Spinal cord (tissue), 10 donors: ENCODE data around the gene CGAS. TPM values are rescaled to one million over a fixed set of nuclear protein-coding genes. Genes with fewer than 3 reads are reported as not detected.
A peak's percentile ranks its signal among the peaks of the same experiment; 100 is the strongest.
"Not testable (repeated sequence)": the region's sequence is repeated elsewhere in the genome, so short reads cannot be mapped to it uniquely, and the experiment has no call there.

ENCODE experiments used
- DNase-seq, 6 donors: peaks; one replicate each; pipeline versions ENCODE4 v3.0.0 to v3.0.0-alpha.2; 2013 to 2015; ENCODE audit warnings: low spot score in 6 of 6, low read depth in 4 of 6
- H3K27ac ChIP-seq: one replicate; pipeline ENCODE4 v1.5.1; 2013; ENCODE audit warnings: low read depth, low read length, control low read depth
- H3K27me3 ChIP-seq: one replicate; pipeline ENCODE4 v1.6.1; 2013; ENCODE audit warnings: low read length; ENCODE audit not compliant: control insufficient read depth, insufficient read depth
- H3K36me3 ChIP-seq: one replicate; pipeline ENCODE4 v1.6.1; 2013; ENCODE audit warnings: low read length; ENCODE audit not compliant: control insufficient read depth, insufficient read depth
- H3K4me1 ChIP-seq: one replicate; pipeline ENCODE4 v1.6.1; 2013; ENCODE audit warnings: low read length; ENCODE audit not compliant: control insufficient read depth, insufficient read depth
- H3K4me3 ChIP-seq: one replicate; pipeline ENCODE4 v1.5.1; 2013; ENCODE audit warnings: low read depth, low read length, control low read depth
- H3K9me3 ChIP-seq: one replicate; pipeline ENCODE4 v1.6.1; 2013; ENCODE audit warnings: low read length; ENCODE audit not compliant: control insufficient read depth, insufficient read depth
- WGBS: methylation state at CpG from one replicate; pipeline ENCODE4 v1.1.5; 2013; ENCODE audit warnings: missing lambda C conversion rate; ENCODE audit not compliant: insufficient coverage; 5-methylcytosine and 5-hydroxymethylcytosine counted together
- polyA plus RNA-seq, 2 donors: library from polyadenylated mRNA; unstranded; fragments of 120-200 nt; gene quantifications; one replicate each; pipeline ENCODE4 v1.2.1, GENCODE V29; 2013; ENCODE audit not compliant: insufficient read length in 2 of 2
- total RNA-seq, 2 donors: library from RNA; depleted of rRNA in 1 of 2; stranded (reverse); fragments of 120-200 nt in 1 of 2; fragments of >200 nt in 1 of 2; gene quantifications; one replicate each; pipeline versions ENCODE4 v1.2.3 to v1.2.4, GENCODE V29; 2013 to 2014
- donor health status: healthy.

CGAS gene
- total and polyA plus RNA-seq, 4 donors = 2.3 to 7.4 (median 4.2) TPM

- WGBS = 0% methylated on average over 47 of the region's 55 CpGs
Observed at GRCh38 chr6:73461537-73462350, 9.6 kb upstream of the CGAS start, which contains the start of gene MTO1. MTO1 (plus strand) TSS chr6:73461737; CDS start chr6:73461855, 118 bp downstream.

GRCh38 chr6:73460056-73460455 lies 8.0 kb upstream of the CGAS start:
- no peaks in the 10 kb centered on the region for H3K27me3 ChIP-seq
- no peaks in the 10 kb centered on the region for H3K36me3 ChIP-seq
- H3K27ac ChIP-seq = peak overlapping the region; percentile 52
- no peaks in the 10 kb centered on the region for H3K9me3 ChIP-seq
- DNase-seq = peak in 2 of 6 donors; percentile 26 to 61
- H3K4me1 ChIP-seq = peaks cover 24% of the 10 kb centered on the region
- WGBS = 38% methylated on average over 2 of the region's 5 CpGs
- no peak overlapping the region for H3K4me3 ChIP-seq

More at GRCh38 chr6:73461537-73462350, 9.6 kb upstream of the CGAS start, which contains the start of gene MTO1:
- Histone ChIP-seq H3K36me3 (peaks cover 4% of the 10 kb centered on the region), H3K4me1 (peaks cover 24% of the 10 kb centered on the region), H3K27me3 (no peaks in the 10 kb centered on the region), H3K9me3 (no peaks in the 10 kb centered on the region), H3K27ac (peak within 1 kb of the TSS; percentile 85), H3K4me3 (peak within 1 kb of the TSS; percentile 96)
- DNase-seq = peak; percentile 80 to 98 (median 89)

GRCh38 chr6:73459474-73459873 lies 7.4 kb upstream of the CGAS start:
- not testable (repeated sequence) for H3K9me3 ChIP-seq, DNase-seq, H3K4me3 ChIP-seq, H3K36me3 ChIP-seq, H3K27me3 ChIP-seq
- Histone ChIP-seq H3K27ac (peak overlapping the region; percentile 15), H3K4me1 (peaks cover 24% of the 10 kb centered on the region)
- WGBS = 45% methylated on average over 5 of the region's 7 CpGs

GRCh38 chr6:73455865-73456629 lies 4.0 kb upstream of the CGAS start:
- Histone ChIP-seq H3K27me3 (peaks cover 9% of the 10 kb centered on the region), H3K36me3 (no peaks in the 10 kb centered on the region), H3K9me3 (no peaks in the 10 kb centered on the region), H3K4me1 (peaks cover 27% of the 10 kb centered on the region), H3K27ac (no peak overlapping the region), H3K4me3 (no peak overlapping the region)
- DNase-seq = no peak
- WGBS = 100% methylated on average over 1 of the region's 3 CpGs

- H3K36me3 ChIP-seq = no peaks in the 10 kb centered on the region
- peak in 5 of 6 donors; percentile 7 to 75 (median 11) for DNase-seq
- no peaks in the 10 kb centered on the region for H3K9me3 ChIP-seq
- peaks cover 12% of the 10 kb centered on the region for H3K27me3 ChIP-seq
- peak overlapping the region; percentile 78 for H3K27ac ChIP-seq
- 3% methylated on average over 77 of the region's 79 CpGs for WGBS
- H3K4me1 ChIP-seq = peaks cover 16% of the 10 kb centered on the region
- peak overlapping the region; percentile 56 for H3K4me3 ChIP-seq
Observed at GRCh38 chr6:73451223-73452106, 632 bp downstream of the CGAS start.

- H3K27ac ChIP-seq = no peak overlapping the region
- no peaks in the 10 kb centered on the region for H3K9me3 ChIP-seq
- H3K36me3 ChIP-seq = no peaks in the 10 kb centered on the region
- H3K27me3 ChIP-seq = no peaks in the 10 kb centered on the region
- H3K4me1 ChIP-seq = no peaks in the 10 kb centered on the region
- no peak overlapping the region for H3K4me3 ChIP-seq
- 100% methylated on average over 1 of the region's 3 CpGs for WGBS
- peak in 1 of 6 donors; percentile 18 for DNase-seq
Observed at GRCh38 chr6:73443555-73443954, 8.5 kb downstream of the CGAS start.

- no peaks in the 10 kb centered on the region for H3K27me3 ChIP-seq
- H3K4me3 ChIP-seq = no peak overlapping the region
- no peaks in the 10 kb centered on the region for H3K4me1 ChIP-seq
- no peaks in the 10 kb centered on the region for H3K9me3 ChIP-seq
- H3K27ac ChIP-seq = no peak overlapping the region
- no peak for DNase-seq
- H3K36me3 ChIP-seq = no peaks in the 10 kb centered on the region
- no CpG with 5 or more reads among the region's 3 CpGs for WGBS
Observed at GRCh38 chr6:73435236-73435635, 16.9 kb downstream of the CGAS start.

- Histone ChIP-seq H3K36me3 (no peaks in the 10 kb centered on the region), H3K27me3 (no peaks in the 10 kb centered on the region), H3K27ac (no peak overlapping the region), H3K4me3 (no peak overlapping the region), H3K9me3 (no peaks in the 10 kb centered on the region), H3K4me1 (no peaks in the 10 kb centered on the region)
- 100% methylated on average over 1 of the region's 2 CpGs for whole genome bisulfite sequencing
- DNase-seq = no peak
Observed at GRCh38 chr6:73421534-73421933, 30.6 kb downstream of the CGAS start.

- 95% methylated on average over 6 of the region's 11 CpGs for WGBS
- H3K27ac ChIP-seq = no peak overlapping the region
- DNase-seq = no peak
- H3K36me3 ChIP-seq = no peaks in the 10 kb centered on the region
- H3K27me3 ChIP-seq = no peaks in the 10 kb centered on the region
- no peak overlapping the region for H3K4me3 ChIP-seq
- H3K9me3 ChIP-seq = no peaks in the 10 kb centered on the region
- no peaks in the 10 kb centered on the region for H3K4me1 ChIP-seq
Observed at GRCh38 chr6:73418081-73418741, 33.9 kb downstream of the CGAS start.
